ENCODE data around the gene LIPJ.

LIPJ gene

GRCh38 chr10:88586462-88586861, at the start of gene LIPJ:
Gene LIPJ, plus strand, starts transcription at chr10:88586762. Its CDS starts 3,926 bp downstream, at chr10:88590688.
- no peak for DNase-seq (ENCODE audit: low spot score)

GRCh38 chr10:88537322-88537721, 49.2 kb upstream of the LIPJ start:
- DNase-seq (ENCODE audit: low spot score), result no peak

- DNase-seq (ENCODE audit: low spot score), result no peak
These were observed 48.5 kb upstream of the LIPJ start for GRCh38 chr10:88538048-88538447.

GRCh38 chr10:88540351-88540750, 46.2 kb upstream of the LIPJ start:
- DNase-seq (ENCODE audit: low spot score), result no peak

- DNase-seq (ENCODE audit: low spot score), result no peak
These were observed 45.4 kb upstream of the LIPJ start for GRCh38 chr10:88541116-88541626.

GRCh38 chr10:88542522-88542921, 44.0 kb upstream of the LIPJ start:
- no peak for DNase-seq (ENCODE audit: low spot score)

- no peak for DNase-seq (ENCODE audit: low spot score)
These were observed 42.3 kb upstream of the LIPJ start for GRCh38 chr10:88544140-88544870.

- no peak for DNase-seq (ENCODE audit: low spot score)
These were observed 41.2 kb upstream of the LIPJ start for GRCh38 chr10:88545359-88545758.

- DNase-seq (ENCODE audit: low spot score), result no peak
These were observed 40.1 kb upstream of the LIPJ start for GRCh38 chr10:88546497-88546896.

- no peak for DNase-seq (ENCODE audit: low spot score)
These were observed 35.3 kb upstream of the LIPJ start for GRCh38 chr10:88551246-88551645.

- DNase-seq (ENCODE audit: low spot score), result peak; percentile 26
These were observed 33.3 kb upstream of the LIPJ start for GRCh38 chr10:88553116-88553752.

- DNase-seq (ENCODE audit: low spot score), result no peak
These were observed 31.2 kb upstream of the LIPJ start for GRCh38 chr10:88555190-88555908.

GRCh38 chr10:88557256-88557655, 29.3 kb upstream of the LIPJ start:
- DNase-seq (ENCODE audit: low spot score), result no peak

GRCh38 chr10:88557658-88558057, 28.9 kb upstream of the LIPJ start:
- DNase-seq (ENCODE audit: low spot score), result no peak

- DNase-seq (ENCODE audit: low spot score), result no peak
These were observed 24.4 kb upstream of the LIPJ start for GRCh38 chr10:88562152-88562551.

- peak; percentile 2 for DNase-seq (ENCODE audit: low spot score)
These were observed 21.5 kb upstream of the LIPJ start for GRCh38 chr10:88565072-88565471.

GRCh38 chr10:88582411-88582805, 4.2 kb upstream of the LIPJ start:
- no peak for DNase-seq (ENCODE audit: low spot score)

GRCh38 chr10:88582806-88583583, 3.6 kb upstream of the LIPJ start, which contains the start of gene RNLS:
Gene RNLS, minus strand, starts transcription at chr10:88583318.
- DNase-seq (ENCODE audit: low spot score), result peak; percentile 53

GRCh38 chr10:88583584-88583957, 3.0 kb upstream of the LIPJ start:
- no peak for DNase-seq (ENCODE audit: low spot score)

GRCh38 chr10:88592381-88592780, 5.8 kb downstream of the LIPJ start:
- DNase-seq (ENCODE audit: low spot score), result no peak

- DNase-seq (ENCODE audit: low spot score), result no peak
These were observed 6.3 kb downstream of the LIPJ start for GRCh38 chr10:88592906-88593305.

- DNase-seq (ENCODE audit: low spot score), result no peak
These were observed 7.9 kb downstream of the LIPJ start for GRCh38 chr10:88594482-88594881.
